Keratinocyte (primary cell): Measurements from ENCODE around the gene ZFP91.

Experiments used
- EZH2 ChIP-seq: IDR thresholded peaks from one replicate; pipeline ENCODE4 v1.6.1; 2012; ENCODE audit warnings: inconsistent platforms, mild to moderate bottlenecking, low read length, moderate library complexity
- TF ChIP-seq, protein P1 (sequence below), 3 experiments: IDR thresholded peaks in 1 of 3; conservative IDR thresholded peaks in 1 of 3; optimal IDR thresholded peaks in 1 of 3; 2 replicates in 2 of 3; 3 replicates in 1 of 3; pipeline versions ENCODE3 to v1.5.1; 2011; ENCODE audit warnings: low read length in 3 of 3, mild to moderate bottlenecking in 3 of 3, moderate library complexity in 2 of 3, control low read depth in 1 of 3, inconsistent platforms in 1 of 3; ENCODE audit not compliant: insufficient read depth in 2 of 3; ENCODE audit errors: extremely low read depth in 1 of 3

DNA sequence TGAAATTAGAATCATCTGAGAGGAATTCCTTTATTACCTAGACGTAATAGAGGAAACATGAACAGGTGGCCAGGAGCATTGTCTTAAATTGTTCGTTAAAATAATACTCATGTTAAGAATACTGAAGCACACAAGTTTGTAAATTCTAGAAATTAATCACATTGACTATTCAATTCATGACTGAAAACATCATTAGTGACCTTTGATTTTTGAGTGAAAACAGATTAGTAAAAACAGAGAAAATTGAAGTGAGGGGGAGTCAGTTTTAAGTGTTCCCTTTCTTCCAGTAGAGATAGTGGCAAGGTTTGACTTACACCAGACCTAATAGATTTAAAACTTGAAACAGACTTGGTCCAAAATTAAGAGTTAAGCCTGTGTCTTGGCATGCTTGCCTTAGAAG lies 1.4 kb downstream of the ZFP91 start:
- TF ChIP-seq, protein P1, sequence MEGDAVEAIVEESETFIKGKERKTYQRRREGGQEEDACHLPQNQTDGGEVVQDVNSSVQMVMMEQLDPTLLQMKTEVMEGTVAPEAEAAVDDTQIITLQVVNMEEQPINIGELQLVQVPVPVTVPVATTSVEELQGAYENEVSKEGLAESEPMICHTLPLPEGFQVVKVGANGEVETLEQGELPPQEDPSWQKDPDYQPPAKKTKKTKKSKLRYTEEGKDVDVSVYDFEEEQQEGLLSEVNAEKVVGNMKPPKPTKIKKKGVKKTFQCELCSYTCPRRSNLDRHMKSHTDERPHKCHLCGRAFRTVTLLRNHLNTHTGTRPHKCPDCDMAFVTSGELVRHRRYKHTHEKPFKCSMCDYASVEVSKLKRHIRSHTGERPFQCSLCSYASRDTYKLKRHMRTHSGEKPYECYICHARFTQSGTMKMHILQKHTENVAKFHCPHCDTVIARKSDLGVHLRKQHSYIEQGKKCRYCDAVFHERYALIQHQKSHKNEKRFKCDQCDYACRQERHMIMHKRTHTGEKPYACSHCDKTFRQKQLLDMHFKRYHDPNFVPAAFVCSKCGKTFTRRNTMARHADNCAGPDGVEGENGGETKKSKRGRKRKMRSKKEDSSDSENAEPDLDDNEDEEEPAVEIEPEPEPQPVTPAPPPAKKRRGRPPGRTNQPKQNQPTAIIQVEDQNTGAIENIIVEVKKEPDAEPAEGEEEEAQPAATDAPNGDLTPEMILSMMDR (optimal IDR thresholded peaks at IDR 0.05 in 1 of 3, IDR thresholded peaks at IDR 0.05 in 1 of 3, conservative IDR thresholded peaks at IDR 0.05 in 1 of 3; ENCODE audit: extremely low read depth in 1 of 3, insufficient read depth in 2 of 3, low read length in 3 of 3) = no peak
- TF ChIP-seq EZH2 = no peak
